HEK293 (cell line): ENCODE data around the gene SLC38A3.

Experiments
- CTCF ChIA-PET: fragments of 350-600 bp; formaldehyde crosslinking; extraction: SDS; loops from one replicate; lab custom pipeline; 2021; ENCODE audit warnings: antibody characterized with exemption; lab: Yijun Ruan, JAX
- POLR2A ChIA-PET: fragments of 300-600 bp; formaldehyde crosslinking; extraction: SDS; loops from one replicate; lab custom pipeline; 2020; ENCODE audit warnings: antibody characterized with exemption, inconsistent platforms; lab: Yijun Ruan, JAX
- H3K27ac ChIP-seq: fragments of 200-500 bp; sonication (Bioruptor generic); 2 replicates; pipeline ENCODE4 v1.5.1; 2014; ENCODE audit warnings: low read depth, low read length, control low read depth, inconsistent platforms; ENCODE audit errors: extremely low read depth
- H3K36me3 ChIP-seq, 2 experiments: fragments of 200-500 bp in 1 of 2; sonication (Bioruptor generic) in 1 of 2; 1 replicate in 1 of 2; 2 replicates in 1 of 2; pipeline ENCODE4 v1.5.1; 2014 to 2017; ENCODE audit warnings: inconsistent platforms in 2 of 2, low read length in 2 of 2; ENCODE audit not compliant: control insufficient read depth in 2 of 2, insufficient read depth in 1 of 2
- H3K4me1 ChIP-seq: fragments of 200-500 bp; sonication (Bioruptor generic); 2 replicates; pipeline ENCODE4 v1.5.1; 2014; ENCODE audit warnings: mild to moderate bottlenecking, low read length, inconsistent platforms; ENCODE audit not compliant: control insufficient read depth, insufficient read depth
- H3K4me3 ChIP-seq: 2 replicates; pipeline ENCODE4 v1.5.1; 2011; ENCODE audit warnings: low read depth, mild to moderate bottlenecking, control low read depth, low read length, moderate library complexity
- H3K9me3 ChIP-seq: fragments of 200-500 bp; sonication (Bioruptor generic); 2 replicates; pipeline ENCODE4 v1.5.1; 2014; ENCODE audit warnings: low read depth, low read length, inconsistent platforms; ENCODE audit not compliant: control insufficient read depth, insufficient read depth
- GLIS1 ChIP-seq: fragments of 450-650 bp; formaldehyde crosslinking; IDR thresholded peaks from 2 replicates; pipeline ENCODE4 v1.5.1; 2016; ENCODE audit warnings: missing biosample characterization, missing genetic modification characterization
- GLIS2 ChIP-seq: fragments of 450-650 bp; formaldehyde crosslinking; IDR thresholded peaks from 2 replicates; pipeline ENCODE4 v1.5.1; 2016; ENCODE audit warnings: missing biosample characterization, missing genetic modification characterization
- HOXC10 ChIP-seq: sonication (generic); formaldehyde crosslinking; IDR thresholded peaks from 2 replicates; pipeline ENCODE4 v1.8.1; 2023; ENCODE audit warnings: mild to moderate bottlenecking, missing genetic modification reagents
- IKZF3 ChIP-seq: fragments of 450-650 bp; IDR thresholded peaks from 2 replicates; pipeline ENCODE4 v1.5.0; 2018; ENCODE audit warnings: missing biosample characterization, mild to moderate bottlenecking, missing genetic modification characterization, moderate library complexity
- OVOL3 ChIP-seq: fragments of 450-650 bp; formaldehyde crosslinking; IDR thresholded peaks from 2 replicates; pipeline ENCODE4 v1.5.1; 2016; ENCODE audit warnings: missing biosample characterization, missing genetic modification characterization
- RBAK ChIP-seq: fragments of 450-650 bp; formaldehyde crosslinking; IDR thresholded peaks from 2 replicates; pipeline ENCODE4 v1.5.1; 2016; ENCODE audit warnings: missing biosample characterization, missing genetic modification characterization
- SP7 ChIP-seq: fragments of 450-650 bp; formaldehyde crosslinking; IDR thresholded peaks from 2 replicates; pipeline ENCODE4 v1.5.1; 2016; ENCODE audit warnings: missing biosample characterization, missing genetic modification characterization
- ZBTB17 ChIP-seq: fragments of 450-650 bp; formaldehyde crosslinking; IDR thresholded peaks from 2 replicates; pipeline ENCODE4 v1.5.1; 2016; ENCODE audit warnings: missing biosample characterization, missing genetic modification characterization
- ZBTB20 ChIP-seq: fragments of 450-650 bp; formaldehyde crosslinking; IDR thresholded peaks from 2 replicates; pipeline ENCODE4 v1.5.1; 2016; ENCODE audit warnings: missing biosample characterization, missing genetic modification characterization
- ZEB2 ChIP-seq: fragments of 450-650 bp; formaldehyde crosslinking; IDR thresholded peaks from 2 replicates; pipeline ENCODE4 v1.5.1; 2016; ENCODE audit warnings: missing biosample characterization, missing genetic modification characterization
- ZNF184 ChIP-seq: fragments of 450-650 bp; IDR thresholded peaks from 2 replicates; pipeline ENCODE4 v1.5.1; 2018; ENCODE audit warnings: missing biosample characterization, mild to moderate bottlenecking, missing genetic modification characterization
- ZNF211 ChIP-seq: fragments of 450-650 bp; formaldehyde crosslinking; IDR thresholded peaks from 2 replicates; pipeline ENCODE4 v1.5.1; 2016; ENCODE audit warnings: low read depth, missing biosample characterization, missing genetic modification characterization
- ZNF274 ChIP-seq, 2 experiments: fragments of 200-500 bp in 1 of 2; fragments of 450-650 bp in 1 of 2; sonication (Bioruptor generic) in 1 of 2; formaldehyde crosslinking in 1 of 2; IDR thresholded peaks; 2 replicates each; pipeline versions ENCODE4 v1.5.1 to v1.6.1; 2014 to 2016; ENCODE audit warnings: borderline replicate concordance in 1 of 2, inconsistent platforms in 1 of 2, low read length in 1 of 2, missing biosample characterization in 1 of 2, missing genetic modification characterization in 1 of 2
- ZNF416 ChIP-seq: fragments of 450-650 bp; formaldehyde crosslinking; IDR thresholded peaks from 2 replicates; pipeline ENCODE4 v1.5.1; 2016; ENCODE audit warnings: missing biosample characterization, missing genetic modification characterization
- ZNF555 ChIP-seq: fragments of 450-650 bp; formaldehyde crosslinking; conservative IDR thresholded peaks from 2 replicates; pipeline ENCODE4 v1.5.1; 2017; ENCODE audit warnings: missing biosample characterization, mild to moderate bottlenecking, missing genetic modification characterization, inconsistent platforms
- ZNF585B ChIP-seq: fragments of 450-650 bp; formaldehyde crosslinking; IDR thresholded peaks from 2 replicates; pipeline ENCODE4 v1.5.1; 2016; ENCODE audit warnings: missing biosample characterization, missing genetic modification characterization
- ZNF658 ChIP-seq: fragments of 450-650 bp; formaldehyde crosslinking; IDR thresholded peaks from 2 replicates; pipeline ENCODE4; 2016; ENCODE audit warnings: missing biosample characterization, missing genetic modification characterization
- ZNF670 ChIP-seq: fragments of 450-650 bp; formaldehyde crosslinking; IDR thresholded peaks from 2 replicates; pipeline ENCODE4 v1.5.1; 2016; ENCODE audit warnings: missing biosample characterization, missing genetic modification characterization, low read depth
- ZNF837 ChIP-seq: fragments of 450-650 bp; formaldehyde crosslinking; IDR thresholded peaks from 2 replicates; pipeline ENCODE4 v1.5.1; 2016; ENCODE audit warnings: missing biosample characterization, missing genetic modification characterization
- ZNF843 ChIP-seq: fragments of 450-650 bp; formaldehyde crosslinking; IDR thresholded peaks from 2 replicates; pipeline ENCODE4 v1.5.1; 2016; ENCODE audit warnings: missing biosample characterization, missing genetic modification characterization
- TF ChIP-seq, protein P1 (sequence below): fragments of 450-650 bp; formaldehyde crosslinking; IDR thresholded peaks from 2 replicates; pipeline ENCODE4 v1.5.1; 2016; ENCODE audit warnings: missing biosample characterization, missing genetic modification characterization
- TF ChIP-seq, protein P2 (sequence below): fragments of 450-650 bp; formaldehyde crosslinking; IDR thresholded peaks from 2 replicates; pipeline ENCODE4 v1.5.1; 2016; ENCODE audit warnings: missing biosample characterization, missing genetic modification characterization
- TF ChIP-seq, protein P3 (sequence below): fragments of 450-650 bp; formaldehyde crosslinking; IDR thresholded peaks from 2 replicates; pipeline ENCODE4 v1.5.1; 2016; ENCODE audit warnings: missing biosample characterization, missing genetic modification characterization
- TF ChIP-seq, protein P4 (sequence below): sonication (generic); formaldehyde crosslinking; IDR thresholded peaks from 2 replicates; pipeline ENCODE4 v1.8.1; 2022; ENCODE audit warnings: mild to moderate bottlenecking, moderate library complexity, missing genetic modification reagents
- TF ChIP-seq, protein P5 (sequence below): fragments of 450-650 bp; formaldehyde crosslinking; conservative IDR thresholded peaks from 2 replicates; pipeline ENCODE4 v1.5.1; 2016; ENCODE audit warnings: low read depth, missing biosample characterization, missing genetic modification characterization

The SLC38A3 gene

GRCh38 chr3:50268703-50269451 is 63.8 kb downstream of the SLC38A3 start, which contains the start of gene SEMA3B (continued):
- TF ChIP-seq ZNF837 (tag by site-specific recombination) (no peak), ZNF555 (tag by site-specific recombination) (no peak), GLIS2 (peak; percentile 52), ZNF670 (tag by site-specific recombination) (no peak), SP7 (tag by site-specific recombination) (peak; percentile 46; the same call in 1 of the 2 replicates), HOXC10 (CRISPR knock-in tag) (no peak), ZNF184 (tag by site-specific recombination) (no peak), GLIS1 (tag by site-specific recombination) (peak; percentile 76), ZNF843 (tag by site-specific recombination) (no peak), RBAK (tag by site-specific recombination) (no peak), ZBTB20 (peak; percentile 53), ZNF211 (tag by site-specific recombination) (no peak)
- TF ChIP-seq, protein P1, sequence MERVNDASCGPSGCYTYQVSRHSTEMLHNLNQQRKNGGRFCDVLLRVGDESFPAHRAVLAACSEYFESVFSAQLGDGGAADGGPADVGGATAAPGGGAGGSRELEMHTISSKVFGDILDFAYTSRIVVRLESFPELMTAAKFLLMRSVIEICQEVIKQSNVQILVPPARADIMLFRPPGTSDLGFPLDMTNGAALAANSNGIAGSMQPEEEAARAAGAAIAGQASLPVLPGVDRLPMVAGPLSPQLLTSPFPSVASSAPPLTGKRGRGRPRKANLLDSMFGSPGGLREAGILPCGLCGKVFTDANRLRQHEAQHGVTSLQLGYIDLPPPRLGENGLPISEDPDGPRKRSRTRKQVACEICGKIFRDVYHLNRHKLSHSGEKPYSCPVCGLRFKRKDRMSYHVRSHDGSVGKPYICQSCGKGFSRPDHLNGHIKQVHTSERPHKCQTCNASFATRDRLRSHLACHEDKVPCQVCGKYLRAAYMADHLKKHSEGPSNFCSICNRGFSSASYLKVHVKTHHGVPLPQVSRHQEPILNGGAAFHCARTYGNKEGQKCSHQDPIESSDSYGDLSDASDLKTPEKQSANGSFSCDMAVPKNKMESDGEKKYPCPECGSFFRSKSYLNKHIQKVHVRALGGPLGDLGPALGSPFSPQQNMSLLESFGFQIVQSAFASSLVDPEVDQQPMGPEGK = 0 out of 2 replicates have a peak, but pooled peaks have one; percentile 40
- TF ChIP-seq, protein P2, sequence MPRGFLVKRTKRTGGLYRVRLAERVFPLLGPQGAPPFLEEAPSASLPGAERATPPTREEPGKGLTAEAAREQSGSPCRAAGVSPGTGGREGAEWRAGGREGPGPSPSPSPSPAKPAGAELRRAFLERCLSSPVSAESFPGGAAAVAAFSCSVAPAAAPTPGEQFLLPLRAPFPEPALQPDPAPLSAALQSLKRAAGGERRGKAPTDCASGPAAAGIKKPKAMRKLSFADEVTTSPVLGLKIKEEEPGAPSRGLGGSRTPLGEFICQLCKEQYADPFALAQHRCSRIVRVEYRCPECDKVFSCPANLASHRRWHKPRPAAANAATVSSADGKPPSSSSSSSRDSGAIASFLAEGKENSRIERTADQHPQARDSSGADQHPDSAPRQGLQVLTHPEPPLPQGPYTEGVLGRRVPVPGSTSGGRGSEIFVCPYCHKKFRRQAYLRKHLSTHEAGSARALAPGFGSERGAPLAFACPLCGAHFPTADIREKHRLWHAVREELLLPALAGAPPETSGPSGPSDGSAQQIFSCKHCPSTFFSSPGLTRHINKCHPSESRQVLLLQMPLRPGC (tag by site-specific recombination) = no peak
- TF ChIP-seq, protein P3, sequence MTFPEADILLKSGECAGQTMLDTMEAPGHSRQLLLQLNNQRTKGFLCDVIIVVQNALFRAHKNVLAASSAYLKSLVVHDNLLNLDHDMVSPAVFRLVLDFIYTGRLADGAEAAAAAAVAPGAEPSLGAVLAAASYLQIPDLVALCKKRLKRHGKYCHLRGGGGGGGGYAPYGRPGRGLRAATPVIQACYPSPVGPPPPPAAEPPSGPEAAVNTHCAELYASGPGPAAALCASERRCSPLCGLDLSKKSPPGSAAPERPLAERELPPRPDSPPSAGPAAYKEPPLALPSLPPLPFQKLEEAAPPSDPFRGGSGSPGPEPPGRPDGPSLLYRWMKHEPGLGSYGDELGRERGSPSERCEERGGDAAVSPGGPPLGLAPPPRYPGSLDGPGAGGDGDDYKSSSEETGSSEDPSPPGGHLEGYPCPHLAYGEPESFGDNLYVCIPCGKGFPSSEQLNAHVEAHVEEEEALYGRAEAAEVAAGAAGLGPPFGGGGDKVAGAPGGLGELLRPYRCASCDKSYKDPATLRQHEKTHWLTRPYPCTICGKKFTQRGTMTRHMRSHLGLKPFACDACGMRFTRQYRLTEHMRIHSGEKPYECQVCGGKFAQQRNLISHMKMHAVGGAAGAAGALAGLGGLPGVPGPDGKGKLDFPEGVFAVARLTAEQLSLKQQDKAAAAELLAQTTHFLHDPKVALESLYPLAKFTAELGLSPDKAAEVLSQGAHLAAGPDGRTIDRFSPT (tag by site-specific recombination) = peak; percentile 51; the same call in 1 of the 2 replicates

- Histone ChIP-seq H3K27ac (no peak overlapping the region), H3K9me3 (no peaks in the 10 kb centered on the region), H3K4me3 (no peak overlapping the region), H3K36me3 (no peaks in the 10 kb centered on the region), H3K4me1 (peaks cover 3% of the 10 kb centered on the region; the same call in 1 of the 2 replicates)
- ChIA-PET CTCF (interaction anchor here (0.6 to 3.8 kb wide), 6 partner anchors 9 to 77 kb away, joined by 3 to 38 read pairs (median 4); partner anchors contain the start of gene HYAL2), POLR2A (no interaction called here)
- TF ChIP-seq ZNF416 (tag by site-specific recombination) = no peak
- TF ChIP-seq, protein P4, sequence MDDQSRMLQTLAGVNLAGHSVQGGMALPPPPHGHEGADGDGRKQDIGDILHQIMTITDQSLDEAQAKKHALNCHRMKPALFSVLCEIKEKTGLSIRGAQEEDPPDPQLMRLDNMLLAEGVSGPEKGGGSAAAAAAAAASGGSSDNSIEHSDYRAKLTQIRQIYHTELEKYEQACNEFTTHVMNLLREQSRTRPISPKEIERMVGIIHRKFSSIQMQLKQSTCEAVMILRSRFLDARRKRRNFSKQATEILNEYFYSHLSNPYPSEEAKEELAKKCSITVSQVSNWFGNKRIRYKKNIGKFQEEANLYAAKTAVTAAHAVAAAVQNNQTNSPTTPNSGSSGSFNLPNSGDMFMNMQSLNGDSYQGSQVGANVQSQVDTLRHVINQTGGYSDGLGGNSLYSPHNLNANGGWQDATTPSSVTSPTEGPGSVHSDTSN (CRISPR knock-in tag) = no peak
- no peak for TF ChIP-seq ZBTB17 (tag by site-specific recombination)
- no peak for TF ChIP-seq ZNF658 (tag by site-specific recombination)
- no peak for TF ChIP-seq ZNF585B
- TF ChIP-seq ZNF274 (IDR thresholded peaks at IDR 0.05; ENCODE audit: low read length) = no peak
- TF ChIP-seq ZNF274 (tag by site-specific recombination; IDR thresholded peaks at IDR 0.05; ENCODE audit: borderline replicate concordance) = no peak
- TF ChIP-seq, protein P5, sequence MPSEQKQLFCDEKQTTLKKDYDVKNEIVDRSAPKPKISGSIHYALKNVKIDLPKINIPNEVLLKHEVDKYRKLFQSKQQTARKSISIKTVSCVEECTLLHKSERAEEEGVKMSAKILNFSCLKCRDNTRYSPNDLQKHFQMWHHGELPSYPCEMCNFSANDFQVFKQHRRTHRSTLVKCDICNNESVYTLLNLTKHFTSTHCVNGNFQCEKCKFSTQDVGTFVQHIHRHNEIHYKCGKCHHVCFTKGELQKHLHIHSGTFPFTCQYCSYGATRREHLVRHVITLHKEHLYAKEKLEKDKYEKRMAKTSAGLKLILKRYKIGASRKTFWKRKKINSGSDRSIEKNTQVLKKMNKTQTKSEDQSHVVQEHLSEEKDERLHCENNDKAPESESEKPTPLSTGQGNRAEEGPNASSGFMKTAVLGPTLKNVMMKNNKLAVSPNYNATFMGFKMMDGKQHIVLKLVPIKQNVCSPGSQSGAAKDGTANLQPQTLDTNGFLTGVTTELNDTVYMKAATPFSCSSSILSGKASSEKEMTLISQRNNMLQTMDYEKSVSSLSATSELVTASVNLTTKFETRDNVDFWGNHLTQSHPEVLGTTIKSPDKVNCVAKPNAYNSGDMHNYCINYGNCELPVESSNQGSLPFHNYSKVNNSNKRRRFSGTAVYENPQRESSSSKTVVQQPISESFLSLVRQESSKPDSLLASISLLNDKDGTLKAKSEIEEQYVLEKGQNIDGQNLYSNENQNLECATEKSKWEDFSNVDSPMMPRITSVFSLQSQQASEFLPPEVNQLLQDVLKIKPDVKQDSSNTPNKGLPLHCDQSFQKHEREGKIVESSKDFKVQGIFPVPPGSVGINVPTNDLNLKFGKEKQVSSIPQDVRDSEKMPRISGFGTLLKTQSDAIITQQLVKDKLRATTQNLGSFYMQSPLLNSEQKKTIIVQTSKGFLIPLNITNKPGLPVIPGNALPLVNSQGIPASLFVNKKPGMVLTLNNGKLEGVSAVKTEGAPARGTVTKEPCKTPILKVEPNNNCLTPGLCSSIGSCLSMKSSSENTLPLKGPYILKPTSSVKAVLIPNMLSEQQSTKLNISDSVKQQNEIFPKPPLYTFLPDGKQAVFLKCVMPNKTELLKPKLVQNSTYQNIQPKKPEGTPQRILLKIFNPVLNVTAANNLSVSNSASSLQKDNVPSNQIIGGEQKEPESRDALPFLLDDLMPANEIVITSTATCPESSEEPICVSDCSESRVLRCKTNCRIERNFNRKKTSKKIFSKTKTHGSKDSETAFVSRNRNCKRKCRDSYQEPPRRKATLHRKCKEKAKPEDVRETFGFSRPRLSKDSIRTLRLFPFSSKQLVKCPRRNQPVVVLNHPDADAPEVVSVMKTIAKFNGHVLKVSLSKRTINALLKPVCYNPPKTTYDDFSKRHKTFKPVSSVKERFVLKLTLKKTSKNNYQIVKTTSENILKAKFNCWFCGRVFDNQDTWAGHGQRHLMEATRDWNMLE (tag by site-specific recombination) = no peak
- no peak for TF ChIP-seq OVOL3 (tag by site-specific recombination)
- no peak for TF ChIP-seq IKZF3 (tag by site-specific recombination)
- no peak for TF ChIP-seq ZEB2 (tag by site-specific recombination)
Observed at GRCh38 chr3:50269460-50269859, 64.4 kb downstream of the SLC38A3 start.
